Suprapubic skin (tissue), 4 donors: ENCODE measurements around the gene GNB1. TPM values are rescaled to one million over a fixed set of nuclear protein-coding genes. Genes with fewer than 3 reads are reported as not detected.

Experiments
- DNase-seq, 2 donors: peaks; one replicate each; pipeline ENCODE4 v3.0.0-alpha.2; 2019; ENCODE audit warnings: low spot score in 2 of 2
- H3K27ac ChIP-seq: fragments of 200-600 bp; sonication (generic); one replicate; pipeline ENCODE4 v1.5.1; 2019
- H3K27me3 ChIP-seq: fragments of 200-600 bp; sonication (generic); one replicate; pipeline ENCODE4 v1.5.1; 2019
- H3K36me3 ChIP-seq: fragments of 200-600 bp; sonication (generic); one replicate; pipeline ENCODE4 v1.5.1; 2019
- H3K4me1 ChIP-seq: fragments of 200-600 bp; sonication (generic); one replicate; pipeline ENCODE4 v1.5.1; 2019
- H3K4me3 ChIP-seq: fragments of 200-600 bp; sonication (generic); one replicate; pipeline ENCODE4 v1.5.1; 2019; ENCODE audit warnings: mild to moderate bottlenecking
- H3K9me3 ChIP-seq: fragments of 200-600 bp; sonication (generic); one replicate; pipeline ENCODE4 v1.5.1; 2019
- CTCF ChIP-seq, 2 donors: fragments of 200-600 bp in 1 of 2; fragments of 450-650 bp in 1 of 2; sonication (generic) in 1 of 2; IDR thresholded peaks; one replicate each; pipeline ENCODE4 v1.5.1; 2016 to 2019; ENCODE audit warnings: antibody characterized with exemption in 2 of 2, mild to moderate bottlenecking in 1 of 2, moderate library complexity in 1 of 2
- EP300 ChIP-seq: sonication (generic); formaldehyde crosslinking; IDR thresholded peaks from one replicate; pipeline ENCODE4 v1.6.1; 2017; ENCODE audit warnings: antibody characterized with exemption
- POLR2A ChIP-seq, 2 donors: fragments of 450-650 bp; IDR thresholded peaks; one replicate each; pipeline ENCODE4 v1.6.1; 2017; ENCODE audit warnings: antibody characterized with exemption in 2 of 2, mild to moderate bottlenecking in 2 of 2, moderate library complexity in 2 of 2
- POLR2AphosphoS5 ChIP-seq, 3 donors: sonication (generic); formaldehyde crosslinking; IDR thresholded peaks; one replicate each; pipeline ENCODE4 v1.6.1; 2017; ENCODE audit warnings: antibody characterized with exemption in 3 of 3
- WGBS: methylation state at CpG from one replicate; pipeline ENCODE4 v1.1.5; 2018; 5-methylcytosine and 5-hydroxymethylcytosine counted together
- total RNA-seq, 4 donors: library from RNA; depleted of rRNA; stranded (reverse); fragments of >200 nt; gene quantifications; one replicate each; pipeline ENCODE4 v1.1.0, GENCODE V29; 2016

Gene GNB1
- total RNA-seq, 4 donors from 2014 or later: 121 to 159 (median 153) TPM

- Histone ChIP-seq H3K27ac (no peak overlapping the region), H3K4me3 (no peak overlapping the region), H3K4me1 (peaks cover 56% of the 10 kb centered on the region), H3K9me3 (no peaks in the 10 kb centered on the region), H3K36me3 (no peaks in the 10 kb centered on the region), H3K27me3 (no peaks in the 10 kb centered on the region)
- 94% methylated on average over 5 of the region's 5 CpGs for WGBS
- peak in 1 of 2 donors; percentile 10 for DNase-seq
- no peak for TF ChIP-seq POLR2AphosphoS5 (IDR thresholded peaks at IDR 0.05)
- no peak for TF ChIP-seq EP300
- TF ChIP-seq CTCF (IDR thresholded peaks at IDR 0.05): no peak
- TF ChIP-seq POLR2A (IDR thresholded peaks at IDR 0.05): no peak
These were observed 44.4 kb downstream of the GNB1 start for GRCh38 chr1:1846386-1846918.

- H3K4me1 ChIP-seq: peaks cover 68% of the 10 kb centered on the region
- WGBS: 66% methylated on average over 11 of the region's 11 CpGs
- H3K27me3 ChIP-seq: no peaks in the 10 kb centered on the region
- H3K9me3 ChIP-seq: no peaks in the 10 kb centered on the region
- TF ChIP-seq CTCF (IDR thresholded peaks at IDR 0.05) (no peak), POLR2A (IDR thresholded peaks at IDR 0.05) (no peak), EP300 (no peak), POLR2AphosphoS5 (IDR thresholded peaks at IDR 0.05) (no peak)
- peaks cover 5% of the 10 kb centered on the region for H3K36me3 ChIP-seq
- H3K27ac ChIP-seq: no peak overlapping the region
- no peak overlapping the region for H3K4me3 ChIP-seq
- peak in 1 of 2 donors; percentile 39 for DNase-seq
These were observed 48.3 kb downstream of the GNB1 start for GRCh38 chr1:1842360-1843146.

GRCh38 chr1:1841575-1841995 is 49.3 kb downstream of the GNB1 start:
- Histone ChIP-seq H3K27ac (peak overlapping the region; percentile 59), H3K4me1 (peaks cover 59% of the 10 kb centered on the region), H3K27me3 (no peaks in the 10 kb centered on the region), H3K36me3 (peaks cover 11% of the 10 kb centered on the region), H3K4me3 (peak overlapping the region; percentile 9), H3K9me3 (no peaks in the 10 kb centered on the region)
- no peak for DNase-seq
- 21% methylated on average over 3 of the region's 3 CpGs for WGBS
- no peak for TF ChIP-seq POLR2A (IDR thresholded peaks at IDR 0.05)
- no peak for TF ChIP-seq EP300
- no peak for TF ChIP-seq CTCF (IDR thresholded peaks at IDR 0.05)
- TF ChIP-seq POLR2AphosphoS5 (IDR thresholded peaks at IDR 0.05): no peak

DNA sequence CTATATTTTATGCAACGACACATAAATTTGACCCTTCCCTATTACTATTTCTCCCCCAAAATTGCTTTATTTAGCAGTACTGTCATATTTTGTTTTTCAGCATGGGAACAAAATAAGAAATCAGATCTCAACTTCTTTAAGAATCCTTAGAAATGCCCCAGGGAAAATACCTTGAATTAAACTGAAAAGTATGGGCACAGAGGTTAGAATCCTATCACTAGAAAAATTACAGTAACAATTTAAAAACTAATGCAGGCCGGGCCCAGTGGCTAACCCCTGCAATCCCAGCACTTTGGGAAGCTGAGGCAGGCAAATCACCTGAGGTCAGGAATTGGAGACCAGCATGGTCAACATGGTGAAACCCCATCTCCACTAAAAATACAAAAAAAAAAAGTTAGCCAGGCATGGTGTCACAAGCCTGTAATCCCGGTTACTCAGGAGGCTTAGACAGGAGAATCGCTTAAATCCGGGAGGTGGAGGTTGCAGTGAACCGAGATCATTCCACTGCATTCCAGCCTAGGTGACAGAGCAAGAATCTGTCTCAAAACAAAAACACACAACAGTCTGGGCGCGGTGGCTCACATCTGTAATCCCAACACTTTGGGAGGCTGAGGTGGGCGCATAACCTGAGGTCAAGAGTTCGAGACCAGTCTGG is 51.4 kb downstream of the GNB1 start:
- no peak overlapping the region for H3K4me3 ChIP-seq
- no peak for TF ChIP-seq EP300
- TF ChIP-seq POLR2AphosphoS5 (IDR thresholded peaks at IDR 0.05): no peak
- TF ChIP-seq POLR2A (IDR thresholded peaks at IDR 0.05): no peak
- TF ChIP-seq CTCF (IDR thresholded peaks at IDR 0.05): no peak
- H3K27me3 ChIP-seq: no peaks in the 10 kb centered on the region
- H3K27ac ChIP-seq: no peak overlapping the region
- H3K9me3 ChIP-seq: no peaks in the 10 kb centered on the region
- H3K36me3 ChIP-seq: peaks cover 11% of the 10 kb centered on the region
- H3K4me1 ChIP-seq: peaks cover 63% of the 10 kb centered on the region
- WGBS: 83% methylated on average over 10 of the region's 10 CpGs
- DNase-seq: no peak

GRCh38 chr1:1836119-1836518 is 54.8 kb downstream of the GNB1 start:
- 93% methylated on average over 8 of the region's 8 CpGs for WGBS
- Histone ChIP-seq H3K4me1 (peaks cover 57% of the 10 kb centered on the region), H3K4me3 (no peak overlapping the region), H3K9me3 (no peaks in the 10 kb centered on the region), H3K36me3 (peaks cover 17% of the 10 kb centered on the region), H3K27me3 (no peaks in the 10 kb centered on the region), H3K27ac (no peak overlapping the region)
- DNase-seq: no peak
- no peak for TF ChIP-seq POLR2AphosphoS5 (IDR thresholded peaks at IDR 0.05)
